Coronary artery (tissue), 2 donors: ENCODE results near the gene RHBDL3.
"Not testable (repeated sequence)": the region's sequence is repeated elsewhere in the genome, so short reads cannot be mapped to it uniquely, and the experiment has no call there.

Source experiments
- DNase-seq: peaks from one replicate; pipeline ENCODE4 v3.0.0-alpha.2; 2017; ENCODE audit warnings: low spot score
- H3K27ac ChIP-seq, 2 donors: fragments of 200-600 bp; sonication (generic); one replicate each; pipeline ENCODE4 v1.5.1; 2016 to 2019
- H3K4me3 ChIP-seq: fragments of 200-600 bp; sonication (generic); 2 replicates; pipeline ENCODE4 v1.5.1; 2016; ENCODE audit warnings: mild to moderate bottlenecking, moderate library complexity
- TF ChIP-seq, protein P1 (sequence below): fragments of 200-600 bp; sonication (generic); IDR thresholded peaks from one replicate; pipeline ENCODE4 v1.5.1; 2019; ENCODE audit warnings: antibody characterized with exemption

RHBDL3 gene

GRCh38 chr17:32348483-32348800 lies 82.8 kb downstream of the RHBDL3 start:
- DNase-seq, result no peak
- H3K27ac ChIP-seq, result no peak overlapping the region
- TF ChIP-seq, protein P1, sequence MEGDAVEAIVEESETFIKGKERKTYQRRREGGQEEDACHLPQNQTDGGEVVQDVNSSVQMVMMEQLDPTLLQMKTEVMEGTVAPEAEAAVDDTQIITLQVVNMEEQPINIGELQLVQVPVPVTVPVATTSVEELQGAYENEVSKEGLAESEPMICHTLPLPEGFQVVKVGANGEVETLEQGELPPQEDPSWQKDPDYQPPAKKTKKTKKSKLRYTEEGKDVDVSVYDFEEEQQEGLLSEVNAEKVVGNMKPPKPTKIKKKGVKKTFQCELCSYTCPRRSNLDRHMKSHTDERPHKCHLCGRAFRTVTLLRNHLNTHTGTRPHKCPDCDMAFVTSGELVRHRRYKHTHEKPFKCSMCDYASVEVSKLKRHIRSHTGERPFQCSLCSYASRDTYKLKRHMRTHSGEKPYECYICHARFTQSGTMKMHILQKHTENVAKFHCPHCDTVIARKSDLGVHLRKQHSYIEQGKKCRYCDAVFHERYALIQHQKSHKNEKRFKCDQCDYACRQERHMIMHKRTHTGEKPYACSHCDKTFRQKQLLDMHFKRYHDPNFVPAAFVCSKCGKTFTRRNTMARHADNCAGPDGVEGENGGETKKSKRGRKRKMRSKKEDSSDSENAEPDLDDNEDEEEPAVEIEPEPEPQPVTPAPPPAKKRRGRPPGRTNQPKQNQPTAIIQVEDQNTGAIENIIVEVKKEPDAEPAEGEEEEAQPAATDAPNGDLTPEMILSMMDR, result no peak
- H3K4me3 ChIP-seq, result no peak overlapping the region

GRCh38 chr17:32349503-32349853 lies 83.8 kb downstream of the RHBDL3 start:
- peak overlapping the region; percentile 94 to 96 for H3K27ac ChIP-seq
- no peak for DNase-seq
- TF ChIP-seq, protein P1, result no peak
- H3K4me3 ChIP-seq, result peak overlapping the region; percentile 80

DNA sequence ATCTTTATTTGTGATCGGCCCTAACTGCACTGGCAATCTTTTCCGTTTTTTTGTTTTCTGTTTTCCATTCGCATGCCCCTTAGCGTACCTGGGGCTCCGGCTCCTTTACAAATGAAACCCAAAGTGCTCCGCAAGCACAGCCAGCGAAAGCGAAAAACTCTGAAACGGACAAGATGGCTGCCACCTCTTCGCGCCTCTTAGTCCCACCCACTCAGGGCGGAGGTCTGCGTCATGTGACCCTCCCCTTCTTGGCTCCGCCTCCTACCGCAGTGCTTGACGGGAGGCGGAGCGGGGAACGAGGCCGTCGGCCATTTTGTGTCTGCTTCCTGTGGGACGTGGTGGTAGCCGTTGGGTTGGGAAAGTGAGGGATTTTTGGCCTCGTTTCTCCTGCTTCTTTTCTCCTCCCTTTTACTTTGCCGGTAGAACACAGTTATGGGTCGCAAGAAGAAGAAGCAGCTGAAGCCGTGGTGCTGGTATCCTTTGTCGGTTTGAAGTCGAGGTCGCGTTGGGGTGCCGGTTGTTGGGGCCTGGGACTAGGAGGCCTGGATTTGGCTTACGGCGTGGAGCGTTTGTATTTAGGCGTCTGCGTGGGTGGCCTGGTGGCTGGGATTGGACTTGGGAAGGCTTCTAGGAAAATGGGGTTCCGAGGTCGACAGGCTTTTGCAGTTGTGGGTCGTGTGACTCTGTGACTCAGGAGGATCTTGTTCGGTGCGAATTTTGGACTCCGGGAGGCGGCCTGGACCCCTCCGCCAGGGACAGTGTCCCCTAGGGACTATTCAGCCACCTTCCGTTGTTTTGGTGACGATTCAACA lies 84.4 kb downstream of the RHBDL3 start, which contains the start of gene ZNF207:
Gene ZNF207 (plus strand): TSS at position 304 of the 812 bp plus-strand sequence. CDS start 129 bp downstream, at position 433.
- peak; percentile 96 for DNase-seq
- H3K4me3 ChIP-seq, result peak within 1 kb of the TSS; percentile 80
- H3K27ac ChIP-seq, result peak within 1 kb of the TSS; percentile 94 to 96
- TF ChIP-seq, protein P1, result no peak

DNA sequence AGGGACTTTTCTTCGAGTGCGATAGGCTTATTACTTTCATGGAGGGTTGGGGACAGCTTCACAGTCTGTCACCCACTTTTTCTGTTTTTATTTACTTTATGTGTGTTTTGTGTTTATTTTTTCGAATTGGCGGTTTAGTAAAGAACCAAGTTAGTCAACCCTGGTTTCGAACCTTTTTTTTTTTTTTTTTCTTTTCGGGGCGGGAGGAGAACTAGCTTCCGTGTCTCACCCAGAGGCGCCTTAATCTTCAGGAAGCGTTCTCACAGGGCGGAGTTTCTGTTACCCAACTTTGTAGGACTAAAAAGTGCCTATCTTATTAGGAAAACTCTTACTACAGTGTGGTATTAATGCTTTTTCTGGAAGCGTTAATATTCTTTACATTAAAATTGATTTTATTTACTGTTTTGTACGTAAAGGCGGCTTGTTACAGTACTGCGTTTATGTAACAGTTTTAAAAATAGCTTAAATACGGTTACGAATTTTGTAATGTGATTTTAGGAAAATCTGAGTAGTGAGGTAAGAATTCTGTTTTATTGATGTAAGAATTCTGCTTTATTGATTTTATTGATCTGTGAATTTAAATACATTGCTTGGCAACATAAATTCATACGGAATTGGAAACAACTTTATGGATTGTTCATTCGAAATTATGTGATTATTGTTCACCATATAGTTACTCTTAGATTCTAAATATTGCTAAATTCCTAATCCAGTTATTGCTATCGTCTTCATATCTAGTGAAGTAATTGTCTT lies 85.2 kb downstream of the RHBDL3 start:
- DNase-seq, result no peak
- TF ChIP-seq, protein P1, result no peak
- H3K4me3 ChIP-seq, result peak overlapping the region; percentile 80
- peak overlapping the region; percentile 94 to 96 for H3K27ac ChIP-seq

- H3K4me3 ChIP-seq, result peak overlapping the region; percentile 80
- not testable (repeated sequence) for H3K27ac ChIP-seq, DNase-seq
Observed at GRCh38 chr17:32352734-32353133, 87.1 kb downstream of the RHBDL3 start.

GRCh38 chr17:32355649-32356377 lies 90.2 kb downstream of the RHBDL3 start:
- peak overlapping the region; percentile 49 for H3K4me3 ChIP-seq
- TF ChIP-seq, protein P1, result no peak
- H3K27ac ChIP-seq, result no peak overlapping the region
- DNase-seq, result no peak

DNA sequence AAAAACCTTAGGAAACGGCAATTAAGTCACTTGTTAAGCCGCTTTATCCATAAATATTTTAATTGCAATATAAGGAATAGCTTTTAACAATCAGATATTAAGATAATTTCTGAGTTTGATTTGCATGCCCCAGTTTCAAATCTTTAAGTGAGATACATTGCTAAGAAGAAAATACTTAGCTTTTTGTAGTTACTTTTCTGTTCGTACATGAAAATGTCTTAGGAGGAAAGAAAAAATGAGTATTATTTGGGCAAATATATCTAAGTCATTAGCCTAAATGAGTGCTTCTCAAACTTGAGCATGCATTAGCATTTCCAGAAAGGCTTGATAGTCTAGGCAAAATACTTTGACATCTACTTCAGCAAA lies 90.7 kb downstream of the RHBDL3 start:
- no peak for DNase-seq
- TF ChIP-seq, protein P1, result no peak
- Histone ChIP-seq H3K27ac (no peak overlapping the region), H3K4me3 (peak overlapping the region; percentile 49)
